RWPE1 (cell line): ENCODE measurements around the gene CISD3.

Source experiments
- CTCF ChIA-PET: fragments of 350-600 bp; sonication (Branson Sonifier 250); formaldehyde crosslinking; extraction: SDS; loops from one replicate; lab custom pipeline; 2021; lab: Yijun Ruan, JAX
- POLR2A ChIA-PET: fragments of 400-600 bp; formaldehyde crosslinking; extraction: SDS; loops from one replicate; lab custom pipeline; 2020; ENCODE audit warnings: antibody characterized with exemption; ENCODE audit not compliant: low non-redundant PET; lab: Yijun Ruan, JAX
- DNase-seq: peaks from one replicate; pipeline ENCODE4 v3.0.0; 2012; ENCODE audit warnings: low spot score
- H3K27ac ChIP-seq: fragments of 450-650 bp; 2 replicates; pipeline ENCODE4 v1.5.1; 2017
- CTCF ChIP-seq: fragments of 450-650 bp; conservative IDR thresholded peaks from 2 replicates; pipeline ENCODE4 v1.5.1; 2017; ENCODE audit warnings: low read depth, mild to moderate bottlenecking

The CISD3 gene

GRCh38 chr17:38702916-38703741 lies 27.0 kb upstream of the CISD3 start:
- ChIA-PET CTCF (interaction anchor here (0.7 kb wide), 1 partner anchor 28 kb away, joined by 3 read pairs; no protein-coding TSS in a partner anchor), POLR2A (interaction anchor here (0.6 to 0.8 kb wide), 2 partner anchors 19 to 27 kb away, joined by 3 to 4 read pairs; no protein-coding TSS in a partner anchor)
- no peak for DNase-seq
- no peak for TF ChIP-seq CTCF
- H3K27ac ChIP-seq = peak overlapping the region; percentile 93

GRCh38 chr17:38703742-38704605 lies 26.2 kb upstream of the CISD3 start:
- no peak for TF ChIP-seq CTCF
- CTCF ChIA-PET = interaction anchor here (0.6 to 2.1 kb wide), 5 partner anchors 11 to 927 kb away, joined by 3 to 10 read pairs (median 3); partner anchors contain the start of gene EPOP
- peak; percentile 81 for DNase-seq
- peak overlapping the region; percentile 93 for H3K27ac ChIP-seq
- POLR2A ChIA-PET = interaction anchor here (0.6 to 0.8 kb wide), 2 partner anchors 20 to 27 kb away, joined by 3 to 4 read pairs; no protein-coding TSS in a partner anchor

- no peak for TF ChIP-seq CTCF
- CTCF ChIA-PET = interaction anchor here (0.6 to 2.1 kb wide), 5 partner anchors 10 to 926 kb away, joined by 3 to 10 read pairs (median 3); partner anchors contain the start of gene EPOP
- peak; percentile 74 for DNase-seq
- POLR2A ChIA-PET = no interaction called here
- peak within 1 kb of the TSS; percentile 93 for H3K27ac ChIP-seq
These were observed 25.3 kb upstream of the CISD3 start, which contains the start of gene MLLT6 for GRCh38 chr17:38704606-38705522. TSS of gene MLLT6 (plus strand) at chr17:38705273. CDS start at chr17:38705633, 360 bp downstream.

GRCh38 chr17:38705523-38705802 lies 24.7 kb upstream of the CISD3 start:
- no peak for TF ChIP-seq CTCF
- CTCF ChIA-PET = interaction anchor here (0.6 to 2.1 kb wide), 2 partner anchors 29 to 273 kb away, joined by 3 to 10 read pairs; no protein-coding TSS in a partner anchor
- POLR2A ChIA-PET = no interaction called here
- DNase-seq = no peak
- H3K27ac ChIP-seq = peak overlapping the region; percentile 93

GRCh38 chr17:38705803-38706504 lies 24.2 kb upstream of the CISD3 start:
- ChIA-PET CTCF (interaction anchor here (0.6 to 2.1 kb wide), 2 partner anchors 29 to 274 kb away, joined by 3 to 10 read pairs; no protein-coding TSS in a partner anchor), POLR2A (interaction anchor here (0.9 kb wide), 1 partner anchor 11 kb away, joined by 3 read pairs; no protein-coding TSS in a partner anchor)
- peak overlapping the region; percentile 93 for H3K27ac ChIP-seq
- peak; percentile 59 for DNase-seq
- no peak for TF ChIP-seq CTCF
